GM21717 (cell line): Measurements from ENCODE around the gene BNC2.

ENCODE experiments used
- ATAC-seq: cut with Tn5 transposase; IDR thresholded peaks from one replicate; pipeline ENCODE4 v1.9.1; 2021; ENCODE audit warnings: mild to moderate bottlenecking, moderate library complexity; ENCODE audit not compliant: unreplicated experiment

BNC2 gene

GRCh38 chr9:16680975-16681651 is 189.4 kb downstream of the BNC2 start:
- ATAC-seq = no peak

- ATAC-seq = no peak
These were observed 189.9 kb downstream of the BNC2 start for GRCh38 chr9:16680541-16680940.

- ATAC-seq = no peak
These were observed 191.1 kb downstream of the BNC2 start for GRCh38 chr9:16679327-16679821.

GRCh38 chr9:16676519-16676918 is 194.0 kb downstream of the BNC2 start:
- ATAC-seq = no peak

GRCh38 chr9:16675131-16675530 is 195.3 kb downstream of the BNC2 start:
- ATAC-seq = no peak

GRCh38 chr9:16673171-16673570 is 197.3 kb downstream of the BNC2 start:
- ATAC-seq = no peak

- ATAC-seq = no peak
These were observed 198.0 kb downstream of the BNC2 start for GRCh38 chr9:16672501-16672900.

GRCh38 chr9:16671591-16672137 is 198.8 kb downstream of the BNC2 start:
- ATAC-seq = no peak

GRCh38 chr9:16670791-16671190 is 199.7 kb downstream of the BNC2 start:
- no peak for ATAC-seq

- ATAC-seq = no peak
These were observed 201.7 kb downstream of the BNC2 start for GRCh38 chr9:16668734-16669295.

- ATAC-seq = no peak
These were observed 206.3 kb downstream of the BNC2 start for GRCh38 chr9:16664211-16664610.

- ATAC-seq = no peak
These were observed 208.7 kb downstream of the BNC2 start for GRCh38 chr9:16661816-16662215.

GRCh38 chr9:16659096-16659495 is 211.4 kb downstream of the BNC2 start:
- ATAC-seq = no peak

GRCh38 chr9:16656432-16657169 is 213.9 kb downstream of the BNC2 start:
- no peak for ATAC-seq

GRCh38 chr9:16654596-16655126 is 215.8 kb downstream of the BNC2 start:
- ATAC-seq = no peak

- ATAC-seq = no peak
These were observed 216.7 kb downstream of the BNC2 start for GRCh38 chr9:16653491-16654399.

- no peak for ATAC-seq
These were observed 217.9 kb downstream of the BNC2 start for GRCh38 chr9:16652582-16652981.

- ATAC-seq = no peak
These were observed 219.0 kb downstream of the BNC2 start for GRCh38 chr9:16651446-16651964.

GRCh38 chr9:16645970-16646369 is 224.5 kb downstream of the BNC2 start:
- no peak for ATAC-seq

GRCh38 chr9:16642421-16643109 is 227.9 kb downstream of the BNC2 start:
- ATAC-seq = no peak
